ENCODE measurements around the gene STUM. TPM values are rescaled to one million over a fixed set of nuclear protein-coding genes. Genes with fewer than 3 reads are reported as not detected.
"Not testable (repeated sequence)": the region's sequence is repeated elsewhere in the genome, so short reads cannot be mapped to it uniquely, and the experiment has no call there.

Gene STUM, protein sequence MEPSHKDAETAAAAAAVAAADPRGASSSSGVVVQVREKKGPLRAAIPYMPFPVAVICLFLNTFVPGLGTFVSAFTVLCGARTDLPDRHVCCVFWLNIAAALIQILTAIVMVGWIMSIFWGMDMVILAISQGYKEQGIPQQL
- 3.0 TPM for total RNA-seq

DNA sequence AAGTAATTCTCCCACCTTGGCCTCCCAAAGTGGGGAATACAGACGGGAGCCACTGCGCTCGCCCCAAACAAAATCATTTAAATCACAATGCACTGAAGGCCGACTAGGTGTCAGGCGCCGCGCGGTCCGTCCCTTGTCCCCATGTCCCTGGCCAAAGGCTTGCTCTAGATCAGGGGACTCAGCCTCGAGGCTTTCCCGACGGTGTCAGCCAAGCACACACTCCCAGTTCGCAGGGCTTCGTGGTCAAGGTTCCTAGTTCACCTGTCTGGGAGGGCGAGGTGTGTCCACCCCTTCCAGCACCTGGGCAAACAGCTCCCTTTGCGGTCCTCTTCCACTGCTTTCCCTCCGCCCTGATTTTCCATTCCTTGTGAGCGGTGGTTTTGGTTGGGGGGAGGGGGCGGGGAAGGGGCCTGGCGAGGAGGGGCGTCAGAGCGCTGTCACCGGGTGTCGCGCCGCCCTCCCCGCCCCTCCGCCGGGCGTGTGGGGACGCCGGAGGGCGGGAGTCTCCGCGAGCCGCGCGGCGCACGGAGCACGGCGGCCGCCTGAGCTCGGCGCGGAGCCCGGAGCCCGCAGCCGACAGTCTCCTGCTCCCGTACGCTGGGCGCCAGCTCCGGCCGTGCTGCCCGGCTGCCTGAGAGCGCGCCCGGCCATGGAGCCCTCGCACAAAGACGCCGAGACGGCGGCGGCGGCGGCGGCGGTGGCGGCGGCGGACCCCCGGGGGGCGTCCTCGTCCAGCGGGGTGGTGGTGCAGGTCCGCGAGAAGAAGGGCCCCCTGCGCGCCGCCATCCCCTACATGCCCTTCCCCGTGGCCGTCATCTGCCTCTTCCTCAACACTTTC lies at the start of gene STUM:
Gene STUM (plus strand): TSS at position 509 of the 838 bp plus-strand sequence. CDS start 141 bp downstream, at position 650.
- Histone ChIP-seq H3K27ac (peak within 1 kb of the TSS in 1 of 2 donors; percentile 53), H3K4me3 (peak within 1 kb of the TSS; percentile 65 to 68), H3K4me1 (peaks cover 0 to 18% of the 10 kb centered on the region in 2 donors), H3K9me3 (no peaks in the 10 kb centered on the region), H3K36me3 (no peaks in the 10 kb centered on the region), H3K27me3 (no peaks in the 10 kb centered on the region)
- TF ChIP-seq, protein P1, sequence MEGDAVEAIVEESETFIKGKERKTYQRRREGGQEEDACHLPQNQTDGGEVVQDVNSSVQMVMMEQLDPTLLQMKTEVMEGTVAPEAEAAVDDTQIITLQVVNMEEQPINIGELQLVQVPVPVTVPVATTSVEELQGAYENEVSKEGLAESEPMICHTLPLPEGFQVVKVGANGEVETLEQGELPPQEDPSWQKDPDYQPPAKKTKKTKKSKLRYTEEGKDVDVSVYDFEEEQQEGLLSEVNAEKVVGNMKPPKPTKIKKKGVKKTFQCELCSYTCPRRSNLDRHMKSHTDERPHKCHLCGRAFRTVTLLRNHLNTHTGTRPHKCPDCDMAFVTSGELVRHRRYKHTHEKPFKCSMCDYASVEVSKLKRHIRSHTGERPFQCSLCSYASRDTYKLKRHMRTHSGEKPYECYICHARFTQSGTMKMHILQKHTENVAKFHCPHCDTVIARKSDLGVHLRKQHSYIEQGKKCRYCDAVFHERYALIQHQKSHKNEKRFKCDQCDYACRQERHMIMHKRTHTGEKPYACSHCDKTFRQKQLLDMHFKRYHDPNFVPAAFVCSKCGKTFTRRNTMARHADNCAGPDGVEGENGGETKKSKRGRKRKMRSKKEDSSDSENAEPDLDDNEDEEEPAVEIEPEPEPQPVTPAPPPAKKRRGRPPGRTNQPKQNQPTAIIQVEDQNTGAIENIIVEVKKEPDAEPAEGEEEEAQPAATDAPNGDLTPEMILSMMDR (IDR thresholded peaks at IDR 0.05): no peak
- intact Hi-C loops (cut with DNase I): loop anchor here (2.0 to 10.0 kb wide), 5 partner anchors 20 to 279 kb away; partner anchors contain the start of genes ITPKB and LIN9
- peak in 1 of 2 donors; percentile 68 for DNase-seq (ENCODE audit: low spot score in 2 of 2)

DNA sequence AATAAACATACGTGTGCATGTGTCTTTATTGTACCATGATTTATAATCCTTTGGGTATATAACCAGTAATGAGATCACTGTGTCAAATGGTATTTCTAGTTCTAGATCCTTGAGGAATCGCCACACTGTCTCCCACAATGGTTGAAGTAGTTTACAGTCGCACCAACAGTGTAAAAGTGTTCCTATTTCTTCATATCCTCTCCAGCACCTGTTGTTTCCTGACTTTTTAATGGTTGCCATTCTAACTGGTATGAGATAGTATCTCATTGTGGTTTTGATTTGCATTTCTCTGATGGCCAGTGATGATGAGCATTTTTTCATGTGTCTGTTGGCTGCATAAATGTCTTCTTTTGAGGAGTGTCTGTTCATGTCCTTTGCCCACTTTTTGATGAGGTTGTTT lies 48.9 kb upstream of the STUM start:
- intact Hi-C loops (cut with DNase I): not testable (repeated sequence)

DNA sequence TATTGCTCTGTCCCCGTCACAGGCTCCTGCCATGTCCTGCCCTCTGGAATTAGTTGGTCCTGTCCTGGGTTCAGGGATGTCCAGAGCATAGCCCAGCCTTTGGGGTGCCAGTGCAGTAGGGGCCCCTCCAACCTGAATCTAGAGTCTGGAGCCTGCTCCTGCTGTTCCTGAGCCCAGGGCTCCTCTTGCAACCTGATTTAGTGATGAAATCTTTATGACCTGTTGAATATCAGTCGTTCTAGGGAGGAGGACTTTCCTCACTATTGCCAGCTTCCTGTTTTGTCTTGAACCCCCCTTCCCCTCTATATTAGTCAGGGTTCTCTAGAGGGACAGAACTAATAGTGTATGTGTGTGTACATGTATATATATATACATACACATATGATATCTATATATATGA lies 42.5 kb upstream of the STUM start:
- Histone ChIP-seq H3K36me3 (no peaks in the 10 kb centered on the region), H3K4me3 (no peak overlapping the region), H3K27me3 (no peaks in the 10 kb centered on the region), H3K27ac (no peak overlapping the region), H3K4me1 (no peaks in the 10 kb centered on the region), H3K9me3 (no peaks in the 10 kb centered on the region)
- TF ChIP-seq, protein P1 (IDR thresholded peaks at IDR 0.05): no peak
- DNase-seq (ENCODE audit: low spot score in 2 of 2): no peak
- intact Hi-C loops (cut with DNase I): no loop called here

More for the DNA sequence above, 48.9 kb upstream of the STUM start:
- not testable (repeated sequence) for H3K9me3 ChIP-seq; H3K36me3 ChIP-seq; H3K4me1 ChIP-seq; H3K27me3 ChIP-seq; H3K4me3 ChIP-seq; DNase-seq (ENCODE audit: low spot score in 2 of 2); H3K27ac ChIP-seq

DNA sequence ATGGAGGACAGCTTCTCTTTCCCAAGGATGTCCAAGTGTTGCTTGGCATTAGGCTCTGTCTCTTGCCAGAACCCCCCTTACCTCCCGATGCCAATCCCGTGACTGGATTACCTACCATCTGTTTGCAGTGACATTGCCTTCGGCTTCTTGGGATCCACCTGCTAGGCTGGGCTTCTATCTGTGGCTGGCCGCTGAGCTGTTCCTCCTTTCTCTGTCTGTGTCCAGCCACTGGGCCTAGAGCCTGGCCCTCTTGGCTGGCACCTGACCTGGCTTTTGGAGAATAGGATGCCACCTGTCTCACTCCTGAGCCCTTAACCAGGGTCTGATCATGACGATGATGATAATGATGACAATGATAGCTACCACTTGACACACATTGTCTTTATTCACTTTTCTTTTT lies 41.6 kb upstream of the STUM start:
- intact Hi-C loops (cut with DNase I): no loop called here
- Histone ChIP-seq H3K9me3 (no peaks in the 10 kb centered on the region), H3K4me1 (no peaks in the 10 kb centered on the region), H3K36me3 (no peaks in the 10 kb centered on the region), H3K27me3 (no peaks in the 10 kb centered on the region), H3K4me3 (no peak overlapping the region), H3K27ac (no peak overlapping the region)
- TF ChIP-seq, protein P1 (IDR thresholded peaks at IDR 0.05): no peak
- no peak for DNase-seq (ENCODE audit: low spot score in 2 of 2)

DNA sequence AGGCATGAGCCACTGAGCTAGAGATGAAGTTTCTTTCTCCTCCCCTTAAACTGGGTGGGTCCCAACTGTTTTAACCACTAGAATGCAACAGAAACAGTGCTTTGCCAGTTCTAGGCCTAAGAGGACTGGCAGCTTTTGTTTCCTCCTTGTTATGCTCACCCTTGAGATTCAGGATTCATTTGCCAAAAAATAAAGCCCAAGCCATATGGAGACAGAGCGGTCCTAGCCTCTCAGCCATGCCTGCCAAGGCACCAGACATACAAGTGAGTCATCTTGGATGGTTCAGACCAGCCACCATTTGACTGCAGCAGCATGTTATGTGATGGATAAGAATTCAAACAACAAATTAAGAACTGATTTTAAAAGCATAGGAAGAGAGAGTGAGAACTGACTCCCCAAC lies 38.1 kb upstream of the STUM start:
- H3K9me3 ChIP-seq: no peaks in the 10 kb centered on the region
- no peaks in the 10 kb centered on the region for H3K27me3 ChIP-seq
- no peaks in the 10 kb centered on the region for H3K36me3 ChIP-seq
- no peaks in the 10 kb centered on the region for H3K4me1 ChIP-seq
- no peak for DNase-seq (ENCODE audit: low spot score in 2 of 2)
- no peak overlapping the region for H3K27ac ChIP-seq
- intact Hi-C loops (cut with DNase I): no loop called here
- H3K4me3 ChIP-seq: no peak overlapping the region
- TF ChIP-seq, protein P1 (IDR thresholded peaks at IDR 0.05): no peak

DNA sequence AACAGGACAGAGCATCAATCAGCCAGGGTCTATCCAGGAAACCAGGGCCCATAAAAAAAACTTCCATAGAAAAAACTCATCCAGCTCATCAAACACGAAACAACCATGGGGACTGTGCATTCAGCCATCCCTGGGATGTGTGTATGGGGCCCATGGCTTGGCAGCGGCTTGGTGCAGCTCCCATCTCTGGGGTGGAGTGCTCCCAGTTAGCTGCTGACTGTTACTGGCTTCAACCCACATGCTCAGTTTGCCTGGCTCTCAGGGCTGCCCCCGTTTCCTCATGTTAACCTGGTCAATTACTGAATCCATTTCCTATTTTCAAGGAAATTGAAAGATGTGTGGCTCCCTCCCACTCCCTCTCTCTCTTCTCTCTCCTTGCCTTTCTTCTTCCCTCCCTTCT lies 37.3 kb upstream of the STUM start:
- intact Hi-C loops (cut with DNase I): no loop called here
- H3K27me3 ChIP-seq: no peaks in the 10 kb centered on the region
- TF ChIP-seq, protein P1 (IDR thresholded peaks at IDR 0.05): no peak

More for the DNA sequence above, 37.3 kb upstream of the STUM start:
- DNase-seq (ENCODE audit: low spot score in 2 of 2): no peak
- no peak overlapping the region for H3K27ac ChIP-seq
- no peaks in the 10 kb centered on the region for H3K9me3 ChIP-seq
- no peaks in the 10 kb centered on the region for H3K36me3 ChIP-seq
- H3K4me3 ChIP-seq: no peak overlapping the region
- H3K4me1 ChIP-seq: no peaks in the 10 kb centered on the region
